Measurements from ENCODE around the gene AKR7A3. TPM values are rescaled to one million over a fixed set of nuclear protein-coding genes. Genes with fewer than 3 reads are reported as not detected.
"Not testable (repeated sequence)": the region's sequence is repeated elsewhere in the genome, so short reads cannot be mapped to it uniquely, and the experiment has no call there.

AKR7A3 gene
- total RNA-seq, 6 experiments from 2014 or later: 58.1 to 169 (median 130) TPM

GRCh38 chr1:19258353-19258752 lies 30.2 kb downstream of the AKR7A3 start:
- WGBS (ENCODE audit: insufficient coverage, low coverage, low lambda C conversion rate, missing lambda C conversion rate): 75% methylated on average over 1 of the region's 10 CpGs
- DNase-seq (no peak), ATAC-seq (no peak)
- intact Hi-C loops (cut with DNase I): no loop called here
- TF ChIP-seq POLR2A (IDR thresholded peaks at IDR 0.05) (no peak), CTCF (IDR thresholded peaks at IDR 0.05) (no peak)
- Histone ChIP-seq H3K4me1 (peaks cover 0 to under 1% (median 0%) of the 10 kb centered on the region in 4 donors), H3K36me3 (peaks cover 0 to 51% (median 22%) of the 10 kb centered on the region in 4 donors), H3K27ac (no peak overlapping the region), H3K4me3 (no peak overlapping the region), H3K27me3 (no peaks in the 10 kb centered on the region), H3K9me3 (no peaks in the 10 kb centered on the region)

- Histone ChIP-seq H3K4me3 (no peak overlapping the region), H3K27me3 (no peaks in the 10 kb centered on the region), H3K27ac (no peak overlapping the region), H3K9me3 (no peaks in the 10 kb centered on the region), H3K36me3 (peaks cover 0 to 51% (median 22%) of the 10 kb centered on the region in 4 donors), H3K4me1 (peaks cover 0 to 10% (median 5%) of the 10 kb centered on the region in 4 donors)
- ATAC-seq (peak in 2 of 4 donors; percentile 4 to 16), DNase-seq (peak in 1 of 3 donors; percentile 34)
- WGBS (ENCODE audit: insufficient coverage, low coverage, low lambda C conversion rate, missing lambda C conversion rate): 55% methylated on average over 9 of the region's 15 CpGs
- intact Hi-C loops (cut with DNase I): no loop called here
- TF ChIP-seq POLR2A (IDR thresholded peaks at IDR 0.05) (no peak), CTCF (IDR thresholded peaks at IDR 0.05) (no peak)
Measured at GRCh38 chr1:19257178-19257914, 31.2 kb downstream of the AKR7A3 start.

- DNase-seq; H3K27me3 ChIP-seq; H3K27ac ChIP-seq; intact Hi-C loops (cut with DNase I); H3K4me3 ChIP-seq; ATAC-seq; H3K9me3 ChIP-seq: not testable (repeated sequence)
- Histone ChIP-seq H3K36me3 (peaks cover 0 to 42% (median 20%) of the 10 kb centered on the region in 4 donors), H3K4me1 (peaks cover 0 to 12% (median 5%) of the 10 kb centered on the region in 4 donors)
- WGBS (ENCODE audit: insufficient coverage, low coverage, low lambda C conversion rate, missing lambda C conversion rate): no CpG with 5 or more reads among the region's 5 CpGs
Measured at GRCh38 chr1:19256301-19256700, 32.3 kb downstream of the AKR7A3 start.

GRCh38 chr1:19255288-19255687 lies 33.3 kb downstream of the AKR7A3 start:
- intact Hi-C loops (cut with DNase I): no loop called here
- H3K4me1 ChIP-seq: peaks cover 0 to 18% (median 6%) of the 10 kb centered on the region in 4 donors
- ATAC-seq (no peak), DNase-seq (no peak)
- no peak overlapping the region for H3K4me3 ChIP-seq
- TF ChIP-seq CTCF (IDR thresholded peaks at IDR 0.05) (no peak), POLR2A (IDR thresholded peaks at IDR 0.05) (no peak)
- H3K9me3 ChIP-seq: no peaks in the 10 kb centered on the region
- H3K27me3 ChIP-seq: no peaks in the 10 kb centered on the region
- H3K36me3 ChIP-seq: peaks cover 0 to 33% (median 19%) of the 10 kb centered on the region in 4 donors
- 100% methylated on average over 2 of the region's 4 CpGs for WGBS (ENCODE audit: insufficient coverage, low coverage, low lambda C conversion rate, missing lambda C conversion rate)
- H3K27ac ChIP-seq: no peak overlapping the region

- TF ChIP-seq CTCF (IDR thresholded peaks at IDR 0.05) (no peak), POLR2A (IDR thresholded peaks at IDR 0.05) (no peak)
- Histone ChIP-seq H3K36me3 (peaks cover 0 to 25% (median 14%) of the 10 kb centered on the region in 4 donors), H3K27ac (no peak overlapping the region), H3K9me3 (no peaks in the 10 kb centered on the region), H3K4me1 (peaks cover 0 to 18% (median 6%) of the 10 kb centered on the region in 4 donors), H3K4me3 (no peak overlapping the region), H3K27me3 (no peaks in the 10 kb centered on the region)
- ATAC-seq: no peak
- no peak for DNase-seq
- intact Hi-C loops (cut with DNase I): no loop called here
Measured at GRCh38 chr1:19254416-19254815, 34.2 kb downstream of the AKR7A3 start.

Measured in right lobe of liver (tissue), 6 donors.